GM21737 (cell line): Measurements from ENCODE around the gene TMED8.

Experiments used
- ATAC-seq: cut with Tn5 transposase; IDR thresholded peaks from one replicate; pipeline ENCODE4 v1.9.1; 2021; ENCODE audit warnings: mild to moderate bottlenecking, moderate library complexity; ENCODE audit not compliant: unreplicated experiment

The TMED8 gene

GRCh38 chr14:77302926-77303325, 74.0 kb downstream of the TMED8 start:
- no peak for ATAC-seq

- no peak for ATAC-seq
These were observed 75.8 kb downstream of the TMED8 start for GRCh38 chr14:77301103-77301502.

- ATAC-seq = no peak
These were observed 77.1 kb downstream of the TMED8 start for GRCh38 chr14:77299771-77300170.

- no peak for ATAC-seq
These were observed 80.0 kb downstream of the TMED8 start for GRCh38 chr14:77296906-77297305.

- no peak for ATAC-seq
These were observed 80.7 kb downstream of the TMED8 start for GRCh38 chr14:77296155-77296554.

GRCh38 chr14:77290705-77291104, 86.2 kb downstream of the TMED8 start:
- no peak for ATAC-seq

- no peak for ATAC-seq
These were observed 90.3 kb downstream of the TMED8 start for GRCh38 chr14:77286576-77286975.
